SK-N-SH treated with all-trans-retinoic acid at 6 μM for 48 hours (cell line): ENCODE measurements around the gene RND3.

Experiments used
- OSR1 ChIP-seq: fragments of 250-450 bp; sonication (Bioruptor Pico); IDR thresholded peaks from 2 replicates; pipeline ENCODE4 v1.8.0; 2022; ENCODE audit warnings: moderate library complexity, mild to moderate bottlenecking, inconsistent platforms
- ZFP30 ChIP-seq: fragments of 450-650 bp; formaldehyde crosslinking; IDR thresholded peaks from 2 replicates; pipeline ENCODE4 v1.5.0; 2022; ENCODE audit warnings: mild to moderate bottlenecking, moderate library complexity

DNA sequence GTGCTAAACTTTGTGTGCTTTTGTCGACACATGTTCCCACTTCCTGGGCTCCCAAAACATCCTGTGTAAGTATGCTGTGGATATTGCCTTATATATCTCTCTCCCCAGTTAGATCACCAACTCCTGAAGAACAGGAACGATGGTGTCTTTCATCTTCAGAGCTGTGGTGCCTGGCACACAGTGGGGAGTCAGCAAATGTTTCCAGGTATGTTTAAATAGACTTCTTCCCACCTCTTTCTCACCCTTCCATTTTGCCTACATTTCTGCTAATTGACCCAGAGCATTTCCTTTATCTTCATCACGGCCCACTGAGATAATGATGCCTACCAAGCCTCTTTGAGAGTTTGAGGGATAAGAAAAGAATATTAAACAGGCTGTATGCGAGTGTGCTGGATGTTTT lies 60.7 kb downstream of the RND3 start:
- TF ChIP-seq OSR1 (CRISPR knock-in tag) (no peak), ZFP30 (no peak)
